Thyroid gland (tissue), 4 donors: ENCODE data around the gene ARMC9. TPM values are rescaled to one million over a fixed set of nuclear protein-coding genes. Genes with fewer than 3 reads are reported as not detected.
"Not testable (repeated sequence)": the region's sequence is repeated elsewhere in the genome, so short reads cannot be mapped to it uniquely, and the experiment has no call there.

Experiments used
- DNase-seq, 2 donors: peaks; one replicate each; pipeline ENCODE4 v3.0.0-alpha.2; 2019
- H3K27ac ChIP-seq, 3 donors: fragments of 200-600 bp; sonication (generic); 1 replicate in 2 of 3; 2 replicates in 1 of 3; pipeline ENCODE4 v1.5.1; 2016 to 2019; ENCODE audit warnings: mild to moderate bottlenecking in 1 of 3, moderate library complexity in 1 of 3
- H3K27me3 ChIP-seq: fragments of 200-600 bp; sonication (generic); one replicate; pipeline ENCODE4 v1.5.1; 2019
- H3K36me3 ChIP-seq, 2 donors: fragments of 200-600 bp; sonication (generic); one replicate each; pipeline ENCODE4 v1.5.1; 2016 to 2019
- H3K4me1 ChIP-seq, 2 donors: fragments of 200-600 bp; sonication (generic); one replicate each; pipeline ENCODE4 v1.5.1; 2017 to 2019
- H3K4me3 ChIP-seq, 3 donors: fragments of 200-600 bp; sonication (generic); replicated peaks in 1 of 3; 1 replicate in 2 of 3; 2 replicates in 1 of 3; pipeline ENCODE4 v1.5.1; 2016; ENCODE audit warnings: mild to moderate bottlenecking in 1 of 3
- H3K9me3 ChIP-seq: fragments of 200-600 bp; sonication (generic); one replicate; pipeline ENCODE4 v1.5.1; 2017
- CTCF ChIP-seq, 6 experiments: fragments of 200-600 bp in 3 of 6; fragments of 450-650 bp in 3 of 6; sonication (generic) in 3 of 6; IDR thresholded peaks; one replicate each; pipeline ENCODE4 v1.5.1; 2016 to 2019; ENCODE audit warnings: antibody characterized with exemption in 6 of 6, mild to moderate bottlenecking in 2 of 6, inconsistent platforms in 1 of 6, moderate library complexity in 1 of 6
- POLR2A ChIP-seq, 2 donors: fragments of 450-650 bp; IDR thresholded peaks; one replicate each; pipeline ENCODE4 v1.6.1; 2017; ENCODE audit warnings: antibody characterized with exemption in 2 of 2, mild to moderate bottlenecking in 2 of 2, moderate library complexity in 1 of 2
- WGBS, 2 donors: methylation state at CpG; one replicate each; pipeline ENCODE4 v1.1.5; 2017; 5-methylcytosine and 5-hydroxymethylcytosine counted together
- intact Hi-C: fragments of 100-400 bp; cut with DNase I; formaldehyde crosslinking; loops from one replicate; pipeline ENCODE4 v1.15.1; 2023
- total RNA-seq, 4 donors: library from RNA; depleted of rRNA; stranded (reverse); fragments of >200 nt; gene quantifications; one replicate each; pipeline ENCODE4 v1.2.3, GENCODE V29; 2016

The ARMC9 gene
- total RNA-seq, 4 donors from 2014 or later, result 20.3 to 30.7 (median 28.0) TPM

DNA sequence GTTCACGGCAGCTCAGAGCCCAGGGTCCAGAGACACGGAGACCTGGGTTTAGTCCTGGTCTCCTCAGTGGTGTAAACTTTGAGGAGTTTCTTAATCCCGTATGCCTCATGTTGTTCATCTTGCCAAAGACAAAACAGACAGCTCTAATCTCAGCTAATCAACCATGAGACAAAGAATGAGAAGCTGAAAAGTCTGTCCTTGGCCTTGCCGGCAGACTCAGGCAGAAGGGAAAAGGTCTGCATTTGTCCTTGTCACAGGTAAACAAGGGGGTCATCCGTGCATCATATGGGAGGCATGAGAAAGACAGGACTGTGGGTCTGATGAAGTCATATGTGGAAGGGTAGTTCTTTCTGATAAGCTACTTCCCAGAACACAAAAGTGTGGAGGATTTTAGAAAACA, 1.8 kb upstream of the ARMC9 start:
- Histone ChIP-seq H3K27me3 (no peaks in the 10 kb centered on the region), H3K4me1 (peaks cover 0 to 8% of the 10 kb centered on the region in 2 donors), H3K4me3 (no peak overlapping the region), H3K9me3 (no peaks in the 10 kb centered on the region), H3K27ac (no peak overlapping the region), H3K36me3 (no peaks in the 10 kb centered on the region)
- no peak for TF ChIP-seq CTCF (IDR thresholded peaks at IDR 0.05)
- no peak for TF ChIP-seq POLR2A (IDR thresholded peaks at IDR 0.05)
- intact Hi-C loops, result no loop called here
- 89 to 94% methylated on average over 5 of the region's 5 CpGs for WGBS, 2 donors
- no peak for DNase-seq

DNA sequence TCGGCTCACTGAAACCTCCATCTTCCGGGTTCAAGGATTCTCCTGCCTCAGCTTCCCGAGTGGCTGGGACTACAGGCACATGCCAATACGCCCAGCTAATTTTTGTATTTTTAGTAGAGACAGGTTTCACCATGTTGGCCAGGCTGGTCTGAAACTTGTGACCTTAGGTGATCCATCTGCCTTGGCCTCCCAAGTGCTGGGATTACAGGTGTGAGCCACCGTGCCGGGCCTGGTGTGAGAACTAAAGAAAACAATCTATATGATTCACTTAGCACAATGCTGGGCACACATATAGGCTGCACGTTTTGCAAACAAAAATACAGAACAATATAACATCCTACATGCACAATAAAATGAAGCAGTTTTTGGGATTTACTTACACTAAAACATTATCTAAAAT, 1.2 kb upstream of the ARMC9 start:
- WGBS, 2 donors, result 94 to 95% methylated on average over 7 of the region's 7 CpGs
- not testable (repeated sequence) for H3K27ac ChIP-seq

GRCh38 chr2:231197706-231198290, 633 bp upstream of the ARMC9 start:
- H3K36me3 ChIP-seq, result no peaks in the 10 kb centered on the region
- intact Hi-C loops, result no loop called here
- WGBS, 2 donors, result 21 to 25% methylated on average over 9 to 11 of the region's 11 CpGs

More for the DNA sequence above, 1.2 kb upstream of the ARMC9 start:
- H3K4me1 ChIP-seq, H3K9me3 ChIP-seq, DNase-seq, H3K36me3 ChIP-seq, intact Hi-C loops, H3K4me3 ChIP-seq, H3K27me3 ChIP-seq: not testable (repeated sequence)

GRCh38 chr2:231199219-231199618, 788 bp downstream of the ARMC9 start:
- WGBS, 2 donors, result 18 to 19% methylated on average over 4 to 5 of the region's 5 CpGs
- peak overlapping the region in 2 of 3 donors; percentile 60 to 97 for H3K4me3 ChIP-seq
- no peak for TF ChIP-seq POLR2A (IDR thresholded peaks at IDR 0.05)
- TF ChIP-seq CTCF (IDR thresholded peaks at IDR 0.05), result no peak
- no peak overlapping the region for H3K27ac ChIP-seq
- peak; percentile 70 to 76 for DNase-seq
- intact Hi-C loops, result no loop called here
- H3K27me3 ChIP-seq, result no peaks in the 10 kb centered on the region
- H3K36me3 ChIP-seq, result no peaks in the 10 kb centered on the region
- H3K9me3 ChIP-seq, result no peaks in the 10 kb centered on the region
- H3K4me1 ChIP-seq, result peaks cover 0 to 6% of the 10 kb centered on the region in 2 donors

More at GRCh38 chr2:231197706-231198290, 633 bp upstream of the ARMC9 start:
- no peak for DNase-seq
- Histone ChIP-seq H3K27ac (peak overlapping the region in 1 of 3 donors; percentile 34), H3K4me3 (peak overlapping the region; percentile 51 to 97 (median 60)), H3K9me3 (no peaks in the 10 kb centered on the region), H3K27me3 (no peaks in the 10 kb centered on the region), H3K4me1 (peaks cover 0 to 6% of the 10 kb centered on the region in 2 donors)
- TF ChIP-seq CTCF (IDR thresholded peaks at IDR 0.05), result no peak
- TF ChIP-seq POLR2A (IDR thresholded peaks at IDR 0.05), result no peak

DNA sequence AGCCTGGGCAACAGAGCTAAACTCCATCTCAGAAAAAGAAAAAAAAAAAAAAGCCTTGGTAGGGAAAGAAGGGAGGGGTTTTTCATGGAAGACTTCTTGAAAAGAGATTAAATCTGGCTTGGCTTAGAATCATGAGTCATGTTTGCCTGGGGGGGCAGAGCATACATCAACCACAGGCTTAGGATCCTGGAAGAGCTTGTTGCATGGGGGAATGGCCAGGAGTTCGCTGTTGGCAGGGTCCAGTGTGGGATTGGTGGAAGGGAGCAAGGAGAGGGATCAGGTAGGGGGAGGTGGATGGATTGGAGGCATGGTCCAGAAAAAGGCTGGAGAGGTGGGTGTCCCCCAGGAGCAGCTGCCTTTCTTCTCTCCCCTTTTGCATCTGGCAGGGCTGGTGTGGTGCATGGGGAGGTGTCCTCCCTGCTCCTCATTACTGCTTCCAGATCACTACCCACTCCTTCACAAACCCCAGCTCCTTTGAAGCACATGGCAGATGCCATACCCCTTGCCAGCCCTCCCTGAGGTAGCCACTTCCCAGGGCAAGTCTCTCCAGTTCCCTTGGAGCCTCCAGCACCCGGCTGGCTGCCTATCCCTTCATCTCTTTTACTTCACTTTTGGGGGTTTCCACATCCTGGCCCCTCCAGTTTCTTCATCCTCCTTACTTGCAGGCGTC, 2.5 kb downstream of the ARMC9 start:
- no peak for DNase-seq
- no peaks in the 10 kb centered on the region for H3K36me3 ChIP-seq
- peaks cover 0 to 6% of the 10 kb centered on the region in 2 donors for H3K4me1 ChIP-seq
- intact Hi-C loops, result no loop called here
- 92 to 94% methylated on average over 3 of the region's 3 CpGs for WGBS, 2 donors
- no peak overlapping the region for H3K27ac ChIP-seq
- no peaks in the 10 kb centered on the region for H3K9me3 ChIP-seq
- no peak overlapping the region for H3K4me3 ChIP-seq
- TF ChIP-seq CTCF (IDR thresholded peaks at IDR 0.05), result no peak
- no peaks in the 10 kb centered on the region for H3K27me3 ChIP-seq
